DMS 273 (cell line): ENCODE results near the gene PI3.
"Not testable (repeated sequence)": the region's sequence is repeated elsewhere in the genome, so short reads cannot be mapped to it uniquely, and the experiment has no call there.

Source experiments
- DNase-seq: peaks from one replicate; lab custom pipeline; 2025; ENCODE audit not compliant: unreplicated experiment; lab: John Stamatoyannopoulos, UW

PI3 gene

GRCh38 chr20:45174434-45175364, at the start of gene PI3:
Gene PI3, plus strand, starts transcription at chr20:45174902. Its CDS starts 21 bp downstream, at chr20:45174923.
- no peak for DNase-seq

GRCh38 chr20:45128099-45128498, 46.6 kb upstream of the PI3 start:
- no peak for DNase-seq

- DNase-seq: no peak
Observed at GRCh38 chr20:45136911-45137310, 37.8 kb upstream of the PI3 start.

- peak; percentile 72 for DNase-seq
Observed at GRCh38 chr20:45138561-45139300, 36.0 kb upstream of the PI3 start.

GRCh38 chr20:45139733-45140375, 34.8 kb upstream of the PI3 start:
- not testable (repeated sequence) for DNase-seq

GRCh38 chr20:45140836-45141235, 33.9 kb upstream of the PI3 start:
- DNase-seq: no peak

- DNase-seq: no peak
Observed at GRCh38 chr20:45149062-45149461, 25.6 kb upstream of the PI3 start.

GRCh38 chr20:45152405-45152804, 22.3 kb upstream of the PI3 start:
- DNase-seq: no peak

GRCh38 chr20:45153147-45153546, 21.6 kb upstream of the PI3 start:
- DNase-seq: peak; percentile 71

GRCh38 chr20:45153752-45154151, 20.9 kb upstream of the PI3 start:
- DNase-seq: no peak

- no peak for DNase-seq
Observed at GRCh38 chr20:45154183-45154582, 20.5 kb upstream of the PI3 start.

- not testable (repeated sequence) for DNase-seq
Observed at GRCh38 chr20:45154794-45155193, 19.9 kb upstream of the PI3 start.

- no peak for DNase-seq
Observed at GRCh38 chr20:45156713-45157112, 18.0 kb upstream of the PI3 start.

- DNase-seq: peak; percentile 49
Observed at GRCh38 chr20:45157962-45158361, 16.7 kb upstream of the PI3 start.

- no peak for DNase-seq
Observed at GRCh38 chr20:45163083-45163803, 11.5 kb upstream of the PI3 start.

GRCh38 chr20:45164906-45165305, 9.8 kb upstream of the PI3 start:
- no peak for DNase-seq

- DNase-seq: no peak
Observed at GRCh38 chr20:45173522-45173921, 1.2 kb upstream of the PI3 start.

- DNase-seq: no peak
Observed at GRCh38 chr20:45176526-45177267, 2.0 kb downstream of the PI3 start.

GRCh38 chr20:45179166-45179565, 4.5 kb downstream of the PI3 start:
- DNase-seq: peak; percentile 62

GRCh38 chr20:45181639-45182038, 6.9 kb downstream of the PI3 start:
- DNase-seq: peak; percentile 24
